TTC549 (cell line): ENCODE results near the gene ATP9A.

Experiments used
- FAIRE-seq: peaks from 2 replicates; lab custom pipeline; 2012; peaks lifted over from hg19 to GRCh38; lab: Jason Lieb, UNC

Gene ATP9A

GRCh38 chr20:51627586-51627985 lies 140.6 kb downstream of the ATP9A start:
- no peak for FAIRE-seq

- no peak for FAIRE-seq
Measured at GRCh38 chr20:51625105-51625504, 143.1 kb downstream of the ATP9A start.

- no peak for FAIRE-seq
Measured at GRCh38 chr20:51624157-51624731, 143.9 kb downstream of the ATP9A start.

DNA sequence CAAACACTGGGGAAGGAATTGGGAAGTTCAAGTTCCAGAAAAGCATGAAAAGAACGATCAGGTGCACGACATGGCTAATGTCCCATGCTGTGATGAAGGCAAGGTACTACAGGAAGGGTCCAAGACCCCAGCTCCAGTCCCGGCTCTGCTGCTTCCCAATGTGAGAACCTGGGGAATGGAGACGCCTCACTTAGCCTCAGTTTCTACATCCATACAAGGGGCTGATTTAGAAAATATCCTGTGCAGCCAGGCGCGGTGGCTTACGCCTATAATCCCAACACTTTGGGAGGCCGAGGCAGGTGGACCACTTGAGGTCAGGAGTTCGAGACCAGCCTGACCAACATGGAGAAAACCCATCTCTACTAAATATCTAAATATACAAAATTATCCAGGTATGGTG lies 144.9 kb downstream of the ATP9A start:
- FAIRE-seq: no peak

DNA sequence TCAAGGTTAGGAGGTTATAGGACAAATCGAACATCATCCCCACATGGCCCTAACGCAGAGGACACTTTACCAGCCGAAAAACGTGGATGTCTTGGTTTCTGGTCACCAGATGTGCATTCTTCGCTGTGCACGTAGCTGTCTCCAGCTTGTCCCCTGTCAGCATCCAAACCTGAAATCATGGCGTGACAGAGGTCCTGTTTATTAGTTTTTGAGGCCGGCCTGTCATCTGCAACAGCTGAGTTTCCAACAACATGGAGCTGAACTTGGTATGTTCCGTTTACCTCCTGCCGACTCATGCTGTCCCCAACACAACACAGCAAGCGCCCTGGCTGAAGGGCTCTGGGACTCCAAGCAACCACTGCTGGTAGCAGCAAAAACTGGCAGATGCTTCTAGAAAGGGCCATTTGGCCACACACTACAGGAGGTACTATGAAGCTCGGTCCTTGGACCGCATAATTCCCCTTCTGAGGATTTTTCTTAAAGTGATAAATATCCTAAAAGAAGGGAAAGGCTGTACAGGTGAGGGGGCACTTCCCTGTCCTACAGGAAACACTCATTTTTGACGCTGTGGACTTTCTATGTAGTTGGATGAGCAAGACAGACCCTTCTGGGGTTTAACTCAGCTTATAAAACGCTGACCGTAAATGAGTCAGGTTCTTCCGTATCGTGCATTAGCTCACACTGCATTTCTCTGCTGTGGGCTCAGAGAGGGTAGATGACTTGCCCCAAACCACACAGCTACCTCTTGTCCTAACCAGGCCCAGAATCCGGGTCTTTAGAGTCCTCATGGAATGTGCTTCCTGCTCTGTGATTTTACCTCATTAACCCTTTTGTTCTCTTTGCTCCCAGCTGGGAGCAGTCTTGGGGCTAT lies 146.0 kb downstream of the ATP9A start:
- FAIRE-seq: no peak

DNA sequence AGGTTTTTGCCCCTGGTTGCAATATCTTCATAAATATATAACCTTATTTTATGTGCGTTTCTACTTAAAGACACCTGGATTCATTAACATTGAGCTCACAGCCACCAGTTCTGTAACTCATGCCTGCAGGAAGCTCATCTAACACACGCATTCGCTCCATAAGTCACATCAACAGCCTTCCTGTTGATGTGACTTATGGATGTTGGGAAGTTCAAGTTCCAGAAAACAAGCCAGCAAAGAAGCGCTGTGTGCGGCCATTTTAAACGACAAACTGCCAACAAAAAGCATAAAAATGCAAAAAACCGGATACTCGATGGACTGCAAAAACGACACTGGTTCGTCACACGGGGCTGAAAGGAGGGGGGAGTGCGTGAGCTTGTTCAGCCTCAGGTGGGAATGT lies 147.8 kb downstream of the ATP9A start:
- FAIRE-seq: no peak

DNA sequence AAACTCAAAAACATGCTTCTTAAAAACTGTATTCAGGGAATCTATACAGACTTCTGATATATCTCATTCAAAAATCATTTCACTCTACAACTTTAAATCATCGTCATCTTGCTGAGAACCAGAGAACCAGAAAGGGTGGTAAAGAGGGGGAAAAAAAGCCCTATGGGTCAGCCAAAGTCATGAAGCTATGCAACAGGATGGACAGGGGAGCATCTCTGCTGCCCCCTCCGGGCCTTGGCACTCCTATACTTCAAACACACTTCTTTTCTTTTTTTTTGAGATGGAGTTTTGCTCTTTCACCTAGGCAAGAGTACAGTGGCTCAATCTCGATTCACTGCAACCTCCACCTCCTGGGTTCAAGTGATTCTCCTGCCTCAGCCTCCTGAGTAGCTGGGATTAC lies 152.1 kb downstream of the ATP9A start:
- FAIRE-seq: no peak

DNA sequence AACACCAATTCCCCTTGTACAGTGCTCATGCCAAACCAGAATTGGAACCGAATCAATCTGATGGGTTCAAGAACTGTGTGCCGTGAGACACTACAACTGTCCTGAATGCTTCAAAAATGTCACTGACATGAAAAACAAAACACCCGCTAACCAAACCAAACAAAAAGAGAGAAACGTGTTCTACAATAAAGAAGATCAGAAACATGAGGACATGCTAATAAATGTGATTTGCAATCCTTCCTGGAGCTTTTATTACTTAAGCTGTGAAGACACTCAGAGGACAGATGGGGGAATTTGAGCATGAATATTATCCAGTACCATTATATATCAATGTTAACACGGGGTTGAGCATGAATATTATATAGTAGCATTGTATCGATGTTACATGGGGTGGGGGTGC lies 153.5 kb downstream of the ATP9A start:
- no peak for FAIRE-seq

GRCh38 chr20:51613580-51613979 lies 154.6 kb downstream of the ATP9A start:
- no peak for FAIRE-seq

DNA sequence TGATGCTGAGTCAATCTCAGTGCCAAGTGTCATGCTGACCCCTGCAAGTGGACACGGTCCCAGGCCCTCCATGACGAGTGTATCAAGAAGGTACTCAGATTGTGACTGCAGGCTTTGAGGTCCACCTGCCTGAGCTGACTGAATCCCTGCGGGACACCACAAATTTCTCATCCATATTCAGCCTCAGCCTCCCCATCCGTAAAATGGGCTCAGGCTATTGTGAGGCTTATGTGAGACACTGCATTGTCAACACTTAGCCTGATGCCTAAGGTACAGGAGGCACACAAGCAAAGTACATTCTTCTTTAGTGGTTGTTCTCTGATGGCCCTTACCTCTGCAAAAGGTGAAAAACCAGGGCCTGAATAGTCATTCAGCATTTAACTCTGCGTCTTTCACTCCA lies 155.3 kb downstream of the ATP9A start:
- FAIRE-seq: no peak

GRCh38 chr20:51611625-51611890 lies 156.6 kb downstream of the ATP9A start:
- FAIRE-seq: no peak

DNA sequence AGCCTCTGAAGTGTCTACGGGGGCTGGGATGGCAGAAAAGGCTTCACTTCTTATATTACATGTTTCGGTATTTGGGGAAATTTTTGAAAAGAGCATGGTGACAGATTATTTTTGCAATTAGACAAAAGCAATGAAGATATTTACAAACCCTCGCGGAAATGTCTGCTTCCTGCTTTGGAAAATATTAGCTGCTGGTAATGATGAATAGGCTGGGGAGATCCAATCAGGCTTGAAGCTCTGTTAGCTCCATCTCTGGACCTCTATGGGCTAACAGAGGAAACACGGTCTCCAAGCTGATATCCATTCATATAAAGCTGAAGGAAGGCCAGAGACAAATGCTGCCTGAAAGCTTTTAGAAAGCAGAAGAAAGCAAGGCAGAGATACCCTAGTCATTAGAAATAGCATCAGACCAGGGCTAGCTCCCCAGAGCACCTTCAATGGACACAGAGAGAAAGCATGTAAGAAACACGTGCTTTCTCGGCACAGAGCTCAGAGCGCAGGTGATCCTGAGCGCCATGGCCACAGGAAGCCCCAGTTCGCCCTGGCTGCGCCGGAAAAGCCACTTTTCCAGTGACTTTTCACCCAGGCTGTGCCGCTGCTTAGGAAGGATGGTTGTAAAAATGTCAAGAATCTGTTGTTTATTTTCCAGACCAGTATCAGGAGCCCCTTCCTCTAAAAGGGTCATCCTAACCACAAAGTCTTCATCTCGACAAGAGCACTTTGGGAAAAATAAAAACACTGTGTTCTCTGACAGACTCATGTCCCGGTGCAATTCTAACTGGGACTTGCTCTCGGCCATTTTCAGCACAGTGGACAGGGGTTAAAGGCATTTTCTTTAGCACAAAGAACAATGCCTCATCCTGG lies 157.2 kb downstream of the ATP9A start:
- no peak for FAIRE-seq

DNA sequence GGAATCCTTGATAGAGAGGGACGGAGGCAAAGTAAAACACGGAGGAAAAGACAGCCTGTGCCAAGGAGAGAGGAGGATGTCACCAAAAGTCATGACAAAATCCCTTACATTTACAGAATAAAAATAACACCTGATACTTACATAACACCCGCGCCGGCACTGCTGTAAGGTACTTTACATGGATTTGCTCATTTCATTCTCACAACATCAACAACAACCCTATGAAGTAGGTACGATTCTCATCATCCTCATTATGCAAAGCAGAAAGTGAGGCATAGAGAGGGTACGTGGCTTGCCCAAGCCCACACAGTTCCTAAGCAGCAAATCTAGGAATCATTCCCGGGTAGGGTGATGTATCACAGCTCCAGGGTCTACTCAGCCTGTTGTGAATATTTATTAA lies 158.1 kb downstream of the ATP9A start:
- no peak for FAIRE-seq

DNA sequence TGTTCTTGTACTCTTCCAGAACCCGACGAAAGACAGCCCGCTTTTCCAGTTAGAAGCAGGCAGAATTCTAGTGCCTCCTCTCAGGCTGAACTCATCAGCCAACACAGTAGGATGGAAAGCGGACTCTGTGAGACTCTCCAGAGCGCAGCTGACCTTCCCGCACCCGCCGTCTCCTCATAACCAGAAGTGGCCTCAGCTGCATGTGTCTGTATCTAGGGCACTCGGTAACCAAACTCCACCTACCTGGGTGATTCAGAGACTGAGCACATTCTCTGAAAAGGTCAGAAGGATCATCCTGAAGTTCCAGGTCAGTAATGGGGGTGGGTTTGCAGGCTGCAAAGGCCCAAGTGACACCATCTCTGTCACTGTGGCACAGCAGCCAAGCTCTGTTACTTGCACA lies 158.9 kb downstream of the ATP9A start:
- no peak for FAIRE-seq

- no peak for FAIRE-seq
Measured at GRCh38 chr20:51608061-51608460, 160.1 kb downstream of the ATP9A start.

DNA sequence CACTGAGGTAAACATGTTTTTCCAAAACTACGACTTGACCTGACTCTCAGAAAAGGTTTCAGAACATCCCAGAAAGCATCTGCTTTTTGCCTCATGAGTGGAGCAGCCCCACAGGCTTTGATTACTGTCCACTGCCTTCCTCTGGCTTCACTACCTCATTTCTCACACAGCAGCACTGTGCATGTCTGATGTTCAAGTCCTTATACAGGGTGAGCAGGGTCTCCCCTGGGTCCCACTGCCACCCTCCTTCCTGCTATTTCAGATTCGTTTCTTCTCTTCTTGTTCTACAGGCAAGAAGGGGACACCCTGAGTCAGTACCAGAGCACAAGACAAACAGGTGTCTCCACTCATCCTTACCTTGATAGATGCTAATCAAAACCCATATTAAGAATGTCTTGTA lies 161.0 kb downstream of the ATP9A start:
- no peak for FAIRE-seq

DNA sequence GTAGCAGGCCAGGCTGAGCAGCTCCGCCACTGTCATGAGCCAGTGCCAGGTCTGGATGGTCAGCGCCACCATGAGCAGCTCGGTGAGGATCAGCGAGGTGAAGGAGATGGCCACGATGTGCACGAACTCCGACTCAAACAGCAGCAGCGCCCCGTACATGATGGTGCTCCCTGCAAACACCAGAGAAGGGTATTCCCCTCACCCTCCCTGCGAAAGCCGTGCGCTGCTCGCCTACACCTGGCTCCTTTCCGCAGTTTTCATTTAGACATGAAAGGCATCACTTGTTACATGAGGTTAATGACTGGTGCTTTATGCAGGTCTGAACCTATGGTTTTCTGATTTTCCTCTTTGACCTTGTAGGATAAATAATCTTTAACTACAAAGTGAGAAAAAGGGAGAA lies 163.3 kb downstream of the ATP9A start:
- no peak for FAIRE-seq

DNA sequence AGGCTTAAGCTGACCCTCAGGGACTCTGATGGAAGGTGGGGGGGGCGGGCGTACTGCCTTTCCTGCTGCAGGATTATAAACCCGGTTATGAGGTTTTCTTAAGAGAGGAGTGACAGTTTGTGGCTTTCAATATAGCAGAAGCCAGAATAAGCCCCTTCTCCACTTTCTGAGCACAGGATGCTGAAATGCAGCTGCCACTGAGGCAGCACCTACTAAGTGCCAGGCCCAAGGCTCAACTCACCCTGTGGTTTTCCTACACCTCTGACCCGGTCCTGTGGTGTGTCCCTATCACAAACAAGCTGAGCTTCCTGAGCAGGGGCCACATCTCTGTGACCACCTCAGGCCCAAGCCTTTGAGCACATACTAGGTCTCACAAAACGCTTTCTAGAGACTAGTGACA lies 166.1 kb downstream of the ATP9A start:
- FAIRE-seq: no peak

DNA sequence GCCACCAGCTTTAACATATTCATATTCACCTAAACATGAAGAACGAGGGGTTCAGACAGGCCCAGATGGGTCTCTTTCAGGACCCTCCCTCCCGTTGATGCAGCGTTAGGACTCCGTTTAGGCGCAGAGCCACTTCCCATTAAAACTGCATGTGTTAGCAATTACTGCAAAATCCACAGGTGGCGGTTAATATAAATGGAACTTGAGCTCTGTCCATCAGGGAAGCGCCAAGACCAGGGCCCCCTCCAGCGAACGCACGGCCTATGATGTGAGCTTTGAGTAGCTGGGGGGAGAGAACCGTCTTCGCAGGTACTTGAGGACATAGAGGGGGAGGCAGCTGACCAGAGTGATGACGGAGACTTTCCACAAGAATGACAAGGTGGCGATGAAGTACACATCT lies 167.2 kb downstream of the ATP9A start:
- FAIRE-seq: no peak

- no peak for FAIRE-seq
Measured at GRCh38 chr20:51600016-51600420, 168.2 kb downstream of the ATP9A start.

DNA sequence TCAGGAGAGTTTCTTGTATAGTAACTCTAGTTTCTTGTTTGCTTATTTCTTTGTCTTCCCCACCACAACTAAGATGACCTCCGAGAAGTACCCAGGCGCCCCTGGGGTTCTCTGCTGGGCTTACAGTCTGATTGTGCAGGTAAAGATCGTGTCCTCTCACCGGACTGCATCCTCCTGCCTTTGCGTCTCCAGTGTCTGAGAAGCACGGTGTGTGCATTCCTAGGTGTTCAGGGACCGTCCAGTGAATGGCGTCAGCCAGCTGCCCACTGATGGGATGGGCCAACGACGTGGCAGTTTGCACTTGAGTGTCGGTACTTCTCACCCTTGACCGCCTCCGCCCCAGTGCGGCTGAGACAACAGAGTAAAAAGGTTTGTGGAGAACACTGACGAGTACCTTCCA lies 169.6 kb downstream of the ATP9A start:
- FAIRE-seq: no peak

- FAIRE-seq: no peak
Measured at GRCh38 chr20:51597389-51598231, 170.6 kb downstream of the ATP9A start.
